ENCODE results near the gene SPATA1.

DNA sequence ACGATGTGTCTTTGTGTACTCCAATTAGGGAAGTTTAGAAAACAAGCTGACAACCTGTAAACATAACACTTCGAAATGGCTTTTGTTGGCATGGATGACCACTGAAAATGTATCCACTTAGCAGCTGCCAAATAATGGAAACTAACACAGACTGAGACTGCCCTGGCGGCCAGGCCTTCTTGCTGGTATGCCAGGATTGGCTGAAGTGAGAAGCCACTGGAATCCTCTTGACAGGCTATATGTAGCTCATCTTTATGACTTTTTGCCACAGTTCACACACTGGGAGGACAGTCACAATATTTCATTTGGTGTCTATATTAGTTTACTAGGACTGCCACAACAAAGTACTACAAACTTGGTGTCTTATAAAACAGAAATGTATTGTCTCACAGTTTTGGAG, 80.9 kb downstream of the SPATA1 start:
- TF ChIP-seq YY1 (IDR thresholded peaks at IDR 0.05; ENCODE audit: insufficient read depth, insufficient read length): no peak
- no peak for TF ChIP-seq ZNF274 (IDR thresholded peaks at IDR 0.05; ENCODE audit: low read depth, low read length)
- no peak for TF ChIP-seq SUZ12 (IDR thresholded peaks at IDR 0.05; ENCODE audit: extremely low read depth, insufficient read depth, insufficient read length)
